Activated CD4-positive, CD25-positive, alpha-beta regulatory T cell (primary cell): Measurements from ENCODE around the gene CLN5.
A peak's percentile ranks its signal among the peaks of the same experiment; 100 is the strongest.
"Not testable (repeated sequence)": the region's sequence is repeated elsewhere in the genome, so short reads cannot be mapped to it uniquely, and the experiment has no call there.

ENCODE experiments used
- DNase-seq, 4 experiments: peaks; one replicate each; lab custom pipeline; 2025; lab: John Stamatoyannopoulos, UW

Gene CLN5

DNA sequence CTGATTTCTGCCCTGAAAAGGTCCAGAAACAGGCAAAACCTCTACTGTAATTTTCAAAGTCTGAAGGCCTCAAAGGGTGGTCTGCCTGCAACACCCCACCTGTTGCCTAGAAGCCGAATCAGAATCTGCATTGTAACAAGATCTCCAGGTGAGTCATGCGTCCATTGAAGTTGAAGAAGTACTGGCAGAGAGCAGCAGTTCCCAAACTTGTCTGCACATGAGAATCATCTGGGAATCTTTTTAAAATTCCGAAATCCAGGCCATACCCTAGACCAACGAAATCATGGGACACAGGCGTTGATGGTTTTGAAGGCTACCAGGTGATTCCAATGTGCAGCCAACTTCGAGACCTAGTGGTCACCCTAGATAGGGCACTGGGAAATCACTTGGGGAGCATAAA, 16.0 kb upstream of the CLN5 start:
- no peak for DNase-seq

DNA sequence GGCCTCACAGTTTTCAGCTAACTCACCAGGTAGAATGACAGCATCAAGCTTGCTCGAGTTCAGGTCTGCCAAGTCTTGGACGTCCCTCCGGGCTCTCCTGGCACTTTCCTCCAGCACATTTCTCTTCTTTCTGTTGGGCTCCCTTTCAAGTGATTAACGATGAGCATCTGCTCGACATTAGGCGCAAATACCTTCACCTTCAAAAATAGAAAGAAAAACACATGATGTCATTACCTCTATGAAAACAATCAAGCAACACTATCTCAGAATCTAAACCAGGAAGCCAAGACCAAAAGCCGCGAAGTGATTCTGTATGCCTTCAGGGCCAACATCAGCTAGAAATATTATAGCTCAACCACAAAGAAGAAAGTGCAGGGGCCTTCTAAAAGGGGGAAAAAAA, 15.4 kb upstream of the CLN5 start:
- no peak for DNase-seq

DNA sequence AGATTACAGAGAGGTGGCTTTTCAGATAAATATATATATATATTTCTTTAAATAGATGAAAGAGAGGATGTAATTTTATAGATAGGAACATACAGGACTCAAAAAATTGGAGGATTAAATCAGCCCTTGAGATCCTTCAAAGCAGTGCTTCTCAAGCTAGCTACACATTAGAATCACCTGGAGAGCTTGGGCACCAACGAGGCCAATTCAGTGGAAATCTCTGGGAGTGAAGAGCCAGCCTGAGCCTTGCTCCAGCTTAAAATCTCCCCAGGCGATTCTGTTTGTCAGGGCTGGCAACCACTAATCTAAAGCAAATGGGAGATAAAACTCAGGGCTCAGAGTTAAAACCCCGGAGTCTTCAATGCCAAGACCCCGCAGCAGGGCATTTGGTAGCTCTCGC, 15.0 kb upstream of the CLN5 start:
- DNase-seq, result no peak

DNA sequence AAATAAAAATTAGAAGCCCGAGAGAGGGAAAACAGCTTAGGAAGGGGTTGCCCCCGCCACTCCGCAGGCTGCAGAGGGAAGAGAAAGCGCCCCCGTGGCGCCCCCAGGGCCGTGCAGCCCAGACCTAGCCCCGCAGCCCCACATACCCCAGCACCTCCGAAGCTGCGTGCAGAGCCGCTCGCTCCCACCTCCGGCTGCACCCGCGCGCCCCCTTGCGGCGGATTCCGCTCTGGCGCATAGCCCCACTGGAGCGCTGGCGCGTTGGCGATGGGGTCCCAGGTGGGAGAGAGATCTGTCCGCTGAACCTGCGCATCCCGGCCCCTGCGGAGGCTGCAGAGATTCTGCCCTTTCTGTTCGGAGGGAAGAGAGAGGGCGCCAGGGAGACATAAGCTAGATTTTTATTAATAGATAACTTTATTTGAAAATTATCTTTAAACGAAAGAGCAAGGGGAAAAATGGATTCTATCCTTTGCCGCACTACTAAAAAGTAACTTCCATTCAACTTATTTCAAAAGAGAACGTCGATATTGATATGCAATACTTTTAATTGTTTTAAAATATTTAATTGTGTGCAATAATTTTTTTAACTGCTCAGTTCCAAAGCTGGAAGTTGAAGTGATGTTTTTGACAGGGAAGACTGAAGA, 11.7 kb upstream of the CLN5 start:
- DNase-seq, result peak; percentile 75 to 93 (median 81)

DNA sequence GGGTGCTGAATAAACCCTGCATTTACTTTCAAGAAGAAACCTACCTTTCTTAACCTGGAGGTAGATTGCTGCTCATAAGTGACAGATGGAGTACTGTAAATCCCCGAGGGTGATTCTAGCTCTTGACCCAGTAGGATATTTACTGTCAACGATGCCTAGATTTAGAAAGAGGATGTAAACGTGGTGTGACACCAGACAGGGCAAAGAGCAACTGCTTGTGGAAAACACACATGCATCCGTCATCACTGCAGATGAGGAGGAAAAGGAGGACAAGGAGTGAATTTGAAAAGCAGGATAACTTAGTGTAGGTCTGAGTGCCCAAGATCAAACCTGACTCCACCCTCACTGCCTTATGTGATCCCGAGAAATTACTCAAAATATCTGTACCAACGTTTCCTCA, 9.8 kb upstream of the CLN5 start:
- DNase-seq, result no peak

DNA sequence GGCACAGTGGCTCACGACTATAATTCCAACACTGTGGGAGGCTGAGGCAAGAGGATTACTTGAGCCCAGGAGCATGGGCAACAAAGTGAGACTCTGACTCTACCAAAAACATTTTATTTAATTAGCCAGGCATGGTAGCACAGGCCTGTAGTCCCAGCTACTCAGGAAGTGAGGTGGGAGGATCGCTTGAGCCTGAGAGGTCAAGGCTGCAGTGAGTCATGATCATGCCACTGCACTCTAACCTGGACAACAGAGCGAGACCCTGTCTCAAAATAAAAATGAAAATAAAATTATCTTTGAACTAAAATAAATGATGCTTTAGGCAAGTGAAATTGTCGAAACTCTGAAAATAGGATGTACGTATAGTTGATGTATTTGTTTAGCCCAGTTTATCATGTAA, 8.2 kb upstream of the CLN5 start:
- no peak for DNase-seq

DNA sequence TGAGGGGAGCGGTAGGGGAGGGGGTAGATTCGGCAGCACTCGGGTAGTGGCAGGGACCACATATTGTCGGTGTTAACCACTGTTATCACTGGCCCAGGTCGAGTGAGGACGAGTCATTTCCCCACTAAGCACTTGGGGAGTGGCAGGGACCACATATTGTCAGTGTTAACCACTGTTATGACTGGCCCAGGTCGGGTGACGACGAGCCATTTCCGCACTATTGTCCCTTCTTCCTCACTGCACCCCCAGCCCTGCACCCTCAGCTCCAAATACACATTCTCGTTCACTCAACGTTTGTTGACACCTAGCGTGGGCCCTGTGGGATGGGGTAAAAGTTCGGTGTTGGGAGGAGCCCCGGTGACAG, 467 bp upstream of the CLN5 start:
- peak; percentile 39 to 63 (median 58) for DNase-seq

DNA sequence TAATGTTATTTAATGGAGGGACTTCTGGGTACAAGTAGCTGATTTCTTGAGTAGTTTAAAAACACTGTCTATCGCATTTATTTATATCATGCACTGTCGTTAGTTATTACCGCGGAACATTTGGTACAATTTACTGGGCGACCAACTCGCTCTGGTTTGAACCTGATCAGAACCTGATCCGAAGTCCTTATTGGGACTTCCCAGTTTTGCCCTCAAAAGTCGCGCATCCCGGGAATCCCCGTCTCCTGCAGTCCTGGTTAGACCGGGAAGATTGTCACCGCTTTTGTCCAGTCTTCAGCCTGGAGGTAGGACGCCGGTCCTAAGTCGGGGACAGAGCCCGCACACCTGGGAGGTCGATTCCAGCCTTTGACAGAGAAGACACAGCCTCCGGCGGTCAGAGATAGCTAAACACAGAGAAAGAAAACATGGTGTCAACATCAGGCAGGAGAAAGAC, 694 bp downstream of the CLN5 start:
- DNase-seq, result peak in 1 of 4 experiments; percentile 4

DNA sequence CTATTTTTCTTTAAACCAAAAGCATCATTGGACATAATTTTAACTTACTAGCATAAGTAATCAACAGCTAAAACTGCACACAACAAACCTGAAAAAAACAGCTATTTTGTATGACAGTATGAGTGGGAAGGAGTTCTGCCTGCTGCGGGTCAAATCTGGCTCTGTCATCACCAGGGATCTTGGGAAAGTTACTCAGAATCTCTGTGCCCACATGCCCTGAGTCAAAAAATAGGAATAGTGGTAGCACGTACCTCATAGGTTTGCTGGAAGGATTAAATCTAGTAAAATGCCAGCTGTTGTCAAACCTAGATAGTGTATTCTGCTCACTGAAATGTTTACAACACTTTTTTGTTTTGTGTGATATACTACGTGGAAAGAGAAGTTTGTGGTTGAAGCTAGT, 1.1 kb downstream of the CLN5 start:
- DNase-seq, result no peak

DNA sequence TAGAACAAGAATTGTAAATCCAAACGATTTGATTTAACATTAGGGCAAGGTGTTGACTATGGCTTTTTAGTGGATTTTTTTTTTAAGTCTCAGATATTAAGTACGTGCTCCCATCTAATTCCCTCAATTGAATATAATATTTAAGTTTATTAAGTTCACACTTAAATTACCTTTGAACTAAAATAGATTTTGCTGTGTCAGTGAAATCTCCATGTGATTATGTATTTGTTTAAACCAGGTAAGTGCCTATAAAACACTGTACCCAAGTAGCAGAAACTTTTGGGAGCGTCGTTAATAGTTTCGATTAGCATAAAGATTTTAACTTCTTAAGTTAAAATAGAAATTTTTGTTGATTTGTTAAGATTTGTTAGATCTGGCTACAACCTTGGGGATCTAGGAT, 1.6 kb downstream of the CLN5 start:
- no peak for DNase-seq

DNA sequence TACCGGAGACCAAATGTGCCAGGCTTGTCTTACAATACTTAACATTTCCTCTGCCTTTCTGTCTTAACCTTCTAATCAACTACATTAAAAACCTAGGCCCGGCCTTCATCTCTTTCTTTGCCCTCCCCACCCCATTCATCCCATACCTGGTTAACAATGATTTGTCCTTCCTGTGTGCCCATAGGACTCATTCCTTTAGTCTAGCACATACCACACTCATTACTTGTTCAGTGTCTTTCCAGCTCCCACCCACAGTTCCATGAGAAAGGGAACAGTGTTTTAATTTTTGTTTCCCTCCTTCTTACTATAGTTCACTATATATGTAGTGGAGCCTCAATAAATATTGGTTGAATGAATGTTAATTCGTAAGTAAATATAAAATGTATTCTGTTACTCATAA, 2.4 kb downstream of the CLN5 start:
- DNase-seq, result no peak

DNA sequence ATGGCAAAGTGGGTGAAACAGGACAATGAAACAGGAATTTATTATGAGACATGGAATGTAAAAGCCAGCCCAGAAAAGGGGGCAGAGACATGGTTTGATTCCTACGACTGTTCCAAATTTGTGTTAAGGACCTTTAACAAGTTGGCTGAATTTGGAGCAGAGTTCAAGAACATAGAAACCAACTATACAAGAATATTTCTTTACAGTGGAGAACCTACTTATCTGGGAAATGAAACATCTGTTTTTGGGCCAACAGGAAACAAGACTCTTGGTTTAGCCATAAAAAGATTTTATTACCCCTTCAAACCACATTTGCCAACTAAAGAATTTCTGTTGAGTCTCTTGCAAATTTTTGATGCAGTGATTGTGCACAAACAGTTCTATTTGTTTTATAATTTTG, 8.6 kb downstream of the CLN5 start:
- DNase-seq, result no peak

DNA sequence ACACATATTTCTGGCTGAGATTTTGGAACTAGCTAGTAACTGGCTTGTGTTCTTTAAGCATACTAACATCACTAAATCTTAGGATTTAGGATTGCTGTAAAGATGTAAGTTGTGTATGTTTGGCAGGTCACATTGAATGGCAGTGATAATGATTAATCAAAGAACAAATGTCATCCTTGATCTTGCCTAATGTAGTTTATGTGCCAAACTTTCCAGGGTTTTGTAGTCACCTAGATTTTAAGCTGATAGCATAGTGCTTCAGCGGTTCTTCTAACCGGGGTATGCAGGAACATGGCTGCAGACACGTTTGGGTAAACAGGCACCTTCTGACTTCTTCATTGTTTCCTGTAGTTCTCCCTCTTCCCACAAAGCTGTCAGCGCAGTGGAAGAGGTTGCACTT, 9.7 kb downstream of the CLN5 start:
- DNase-seq, result no peak

DNA sequence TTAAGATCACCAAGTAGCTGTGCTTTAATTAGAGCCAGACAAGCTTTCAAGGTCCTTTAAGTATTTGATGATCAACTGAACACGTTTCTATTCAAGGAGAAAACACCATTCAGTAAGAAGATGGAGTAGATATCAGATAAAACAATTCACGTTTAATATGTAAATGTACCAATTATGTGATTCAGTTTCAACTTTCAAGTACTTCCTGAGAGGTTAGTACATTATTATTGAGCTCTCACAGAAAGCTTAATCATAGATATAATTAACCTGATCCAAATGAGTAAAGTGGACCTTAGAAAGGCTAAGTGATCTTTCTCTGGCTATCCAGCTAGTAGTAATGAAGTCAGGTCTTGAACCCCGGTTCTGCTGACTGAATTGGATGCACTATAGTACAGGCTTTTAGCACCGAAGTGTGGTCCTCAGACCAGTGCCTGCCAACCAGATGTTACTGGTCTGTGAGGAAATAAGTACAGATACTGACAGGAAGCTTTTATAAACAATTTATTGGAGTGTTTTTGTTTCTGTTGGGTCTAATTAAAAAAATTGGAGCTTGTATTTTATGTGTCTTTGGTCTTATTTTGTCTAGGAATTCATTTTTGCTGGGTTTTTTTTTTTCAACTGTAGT, 10.2 kb downstream of the CLN5 start:
- DNase-seq, result no peak

DNA sequence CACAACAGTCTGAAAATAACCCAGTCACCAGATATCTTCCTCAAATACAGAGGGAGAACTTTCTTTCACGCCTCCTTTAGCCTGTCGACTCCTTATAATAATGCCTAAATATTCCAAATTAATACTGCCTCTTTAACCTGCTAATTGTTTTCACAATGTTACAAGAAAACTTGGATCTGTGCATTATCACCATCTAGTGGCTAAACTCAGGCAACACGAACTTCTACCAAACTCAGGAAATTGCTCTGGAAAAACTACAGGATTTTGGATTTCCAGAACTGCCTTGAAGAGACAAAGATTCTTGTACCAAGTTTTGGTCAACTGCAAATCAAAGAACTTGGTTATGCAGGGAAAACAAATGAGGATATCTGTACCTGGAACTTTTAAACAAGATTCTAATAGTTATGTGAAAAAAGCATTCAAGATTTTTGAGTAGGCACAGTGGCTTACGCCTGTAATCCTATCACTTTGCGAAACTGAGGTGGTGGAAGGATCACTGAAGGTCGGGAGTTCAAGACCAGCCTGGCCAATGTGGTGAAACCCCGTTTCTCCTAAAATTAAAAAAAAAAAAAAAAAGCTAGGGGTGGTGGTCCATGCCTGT, 10.8 kb downstream of the CLN5 start:
- DNase-seq, result no peak

DNA sequence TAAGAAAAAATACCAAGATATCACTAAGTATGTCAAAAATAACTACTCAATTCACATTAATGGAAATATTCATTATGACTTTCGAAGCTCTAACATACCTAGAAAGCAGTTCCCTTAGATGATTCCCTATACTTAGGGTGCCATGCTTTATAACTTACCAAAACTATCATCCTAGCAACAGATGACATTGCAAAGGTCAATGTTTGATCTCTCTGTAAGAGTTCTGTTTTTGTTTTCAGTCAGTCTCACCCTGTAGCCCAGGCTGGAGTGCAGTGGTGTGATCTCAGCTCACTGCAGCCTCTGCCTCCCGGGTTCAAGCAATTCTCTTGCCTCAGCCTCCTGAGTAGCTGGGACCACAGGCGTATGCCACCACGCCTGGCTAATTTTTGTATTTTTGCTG, 16.5 kb downstream of the CLN5 start:
- DNase-seq, result not testable (repeated sequence)

DNA sequence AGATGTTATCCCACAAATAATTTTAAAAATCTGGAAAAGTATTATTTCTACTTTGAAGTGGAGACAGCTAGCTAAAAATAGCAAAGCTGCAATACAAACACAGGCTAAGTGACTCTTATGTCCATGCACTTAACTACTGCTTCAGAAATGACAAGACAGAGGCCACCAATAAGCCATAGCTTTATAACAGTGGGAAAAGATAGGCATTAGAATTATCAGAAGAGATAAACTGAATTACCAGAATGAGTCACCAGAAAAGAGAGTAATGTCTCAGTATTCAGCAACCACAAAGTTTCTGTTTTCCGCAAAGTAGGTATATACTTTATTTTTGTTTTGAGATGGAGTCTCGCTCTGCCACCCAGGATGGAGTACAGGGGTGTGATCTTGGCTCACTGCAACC, 17.1 kb downstream of the CLN5 start:
- no peak for DNase-seq

DNA sequence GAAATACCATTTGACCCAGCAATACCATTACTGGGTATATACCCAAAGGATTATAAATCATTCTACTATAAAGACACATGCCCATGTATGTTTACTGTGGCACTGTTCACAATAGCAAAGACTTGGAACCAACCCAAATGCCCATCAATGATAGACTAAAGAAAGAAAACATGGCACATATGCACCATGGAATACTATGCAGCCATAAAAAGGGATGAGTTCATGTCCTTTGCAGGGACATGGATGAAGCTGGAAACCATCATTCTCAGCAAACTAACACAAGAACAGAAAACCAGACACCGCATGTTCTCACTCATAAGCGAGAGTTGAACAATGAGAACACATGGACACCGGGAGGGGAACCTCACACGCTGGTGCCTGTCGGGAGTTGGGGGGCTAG, 17.8 kb downstream of the CLN5 start:
- DNase-seq, result not testable (repeated sequence)

DNA sequence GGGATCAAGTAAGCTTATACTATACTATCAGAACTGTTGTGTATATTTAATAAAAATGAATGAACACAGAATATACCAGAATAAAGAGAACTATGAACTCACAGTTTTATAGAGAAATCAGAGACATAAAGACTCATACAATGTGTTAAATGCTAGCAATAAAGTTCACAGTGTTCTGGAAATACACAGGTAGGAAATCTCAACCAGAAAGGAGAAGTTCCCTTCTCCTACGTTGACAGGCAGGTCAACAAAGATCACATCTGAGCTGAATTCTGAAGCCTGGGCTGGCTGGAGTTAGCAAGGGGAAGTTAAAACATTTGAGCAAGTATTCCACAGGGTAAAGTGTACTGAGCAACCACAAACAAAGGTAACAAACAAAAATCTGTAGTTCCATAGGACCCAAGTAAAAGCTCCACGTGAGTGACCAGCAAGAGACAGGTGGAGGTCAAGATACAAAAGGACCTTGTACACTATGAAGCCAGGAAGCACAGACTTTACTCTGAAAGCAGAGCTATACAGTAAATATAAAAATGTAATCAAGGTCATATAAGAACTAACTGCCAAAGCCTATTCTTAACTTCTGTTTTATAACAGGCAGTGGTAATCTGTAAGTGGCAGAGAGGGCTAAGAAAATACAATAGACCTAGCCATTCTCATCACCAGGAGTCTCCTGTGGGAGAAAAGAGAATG, 22.1 kb downstream of the CLN5 start:
- no peak for DNase-seq

DNA sequence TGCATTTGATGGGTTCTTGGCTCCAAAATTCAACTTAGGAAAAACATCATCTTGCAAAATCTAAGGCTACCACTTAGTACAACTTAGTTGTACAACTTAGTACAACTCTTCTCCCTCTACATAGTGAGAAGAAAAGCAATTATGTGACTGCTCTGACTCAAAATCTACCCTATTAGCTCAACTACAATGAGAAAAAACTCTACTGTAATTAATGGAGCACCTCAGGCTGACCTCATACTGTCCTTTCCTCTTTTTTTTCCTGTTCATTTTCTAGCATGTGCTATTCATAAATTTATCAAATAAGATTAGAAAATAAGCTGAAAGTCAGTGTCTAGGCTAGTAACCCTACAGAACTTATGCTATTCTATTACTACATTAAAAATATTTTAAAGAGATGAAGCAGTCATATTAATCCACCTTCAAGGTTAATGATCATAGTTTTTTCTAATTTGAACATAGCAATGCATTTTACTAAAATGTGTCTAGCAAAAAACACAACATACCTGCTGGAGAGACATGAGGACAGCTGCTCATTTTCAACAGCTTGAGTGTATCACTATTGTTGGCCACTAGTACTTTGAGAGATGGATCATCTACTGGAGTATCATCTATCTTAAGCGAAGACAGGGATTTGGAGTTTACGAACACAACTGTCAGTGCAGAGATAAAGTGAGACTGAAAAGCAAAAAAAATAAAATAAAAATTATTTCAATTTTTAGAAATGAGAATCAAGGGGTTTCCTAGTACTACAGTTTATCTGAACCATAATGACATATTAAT, 23.2 kb downstream of the CLN5 start:
- DNase-seq, result no peak

DNA sequence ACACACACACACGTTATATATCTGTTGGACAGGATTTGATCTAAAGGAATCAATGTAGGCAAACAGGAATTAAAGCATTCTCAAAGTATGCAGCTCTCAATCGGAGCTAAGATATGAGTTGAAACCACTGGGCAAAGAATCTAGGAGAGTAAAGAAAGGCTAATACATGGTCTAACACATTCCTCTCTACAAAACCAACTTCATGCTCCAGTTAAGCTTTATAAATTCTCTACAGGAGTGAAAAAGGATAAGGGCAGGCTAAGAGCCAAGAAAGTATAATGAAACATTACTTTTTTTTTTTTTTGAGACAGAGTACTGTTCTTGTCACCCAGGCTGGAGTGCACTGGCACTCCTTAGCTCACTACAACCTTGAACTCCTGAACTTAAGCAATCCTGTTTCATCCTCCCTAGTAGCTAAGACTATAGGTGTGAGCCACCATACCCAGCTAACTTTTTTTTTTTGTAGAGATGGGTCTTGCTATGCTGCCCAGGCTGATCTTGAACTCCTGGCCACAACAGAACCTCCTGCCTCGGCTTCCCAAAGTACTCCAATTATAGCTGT, 24.5 kb downstream of the CLN5 start:
- DNase-seq, result no peak
